ENCODE measurements around the gene EFCAB6.

EFCAB6 gene

DNA sequence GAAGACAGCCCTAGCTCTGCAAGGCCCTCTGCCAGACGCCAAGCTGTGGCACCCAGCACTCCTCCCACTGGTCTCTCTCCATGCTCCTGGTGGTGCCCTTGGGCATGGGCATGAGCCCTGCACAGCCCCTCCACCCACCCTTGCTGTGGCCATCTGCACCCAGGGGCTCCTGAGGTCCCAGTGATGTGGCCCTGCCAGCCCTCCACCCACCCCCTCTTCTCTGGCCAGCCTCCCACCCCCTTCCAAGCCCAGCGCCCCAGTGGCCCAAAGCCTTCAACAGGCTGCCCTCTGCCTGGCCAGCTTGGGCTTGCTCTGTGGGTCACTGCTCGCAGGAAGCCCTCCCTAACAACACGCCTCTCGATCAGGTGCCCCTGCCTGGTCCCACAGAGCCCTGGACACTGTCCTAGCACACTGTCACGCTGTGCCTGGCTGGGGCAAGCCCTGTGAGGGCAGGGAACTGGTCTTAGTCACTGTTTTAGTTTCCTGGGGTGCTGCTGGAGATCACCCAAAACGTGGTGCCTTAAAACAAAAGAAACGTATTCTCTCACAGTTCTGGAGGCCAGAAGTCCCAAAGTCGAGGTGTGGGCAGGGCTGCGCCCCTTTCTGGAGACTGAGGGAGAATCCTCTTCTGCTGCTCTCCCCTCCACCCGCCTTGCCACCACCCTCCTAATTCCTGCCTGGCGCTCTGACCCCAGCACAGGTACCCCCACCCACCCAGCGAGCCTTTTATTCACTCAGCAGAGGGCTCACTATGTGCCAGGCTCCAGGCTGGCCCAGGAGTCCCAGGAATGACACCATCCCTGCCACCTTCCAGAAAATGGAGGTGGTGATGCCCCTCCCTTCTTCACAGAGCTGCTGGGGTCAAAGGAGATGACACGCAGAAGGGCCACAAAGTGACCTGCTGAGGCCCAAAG lies 35.5 kb upstream of the EFCAB6 start:
- no peak for DNase-seq (ENCODE audit: low spot score)
- TF ChIP-seq, protein P1, sequence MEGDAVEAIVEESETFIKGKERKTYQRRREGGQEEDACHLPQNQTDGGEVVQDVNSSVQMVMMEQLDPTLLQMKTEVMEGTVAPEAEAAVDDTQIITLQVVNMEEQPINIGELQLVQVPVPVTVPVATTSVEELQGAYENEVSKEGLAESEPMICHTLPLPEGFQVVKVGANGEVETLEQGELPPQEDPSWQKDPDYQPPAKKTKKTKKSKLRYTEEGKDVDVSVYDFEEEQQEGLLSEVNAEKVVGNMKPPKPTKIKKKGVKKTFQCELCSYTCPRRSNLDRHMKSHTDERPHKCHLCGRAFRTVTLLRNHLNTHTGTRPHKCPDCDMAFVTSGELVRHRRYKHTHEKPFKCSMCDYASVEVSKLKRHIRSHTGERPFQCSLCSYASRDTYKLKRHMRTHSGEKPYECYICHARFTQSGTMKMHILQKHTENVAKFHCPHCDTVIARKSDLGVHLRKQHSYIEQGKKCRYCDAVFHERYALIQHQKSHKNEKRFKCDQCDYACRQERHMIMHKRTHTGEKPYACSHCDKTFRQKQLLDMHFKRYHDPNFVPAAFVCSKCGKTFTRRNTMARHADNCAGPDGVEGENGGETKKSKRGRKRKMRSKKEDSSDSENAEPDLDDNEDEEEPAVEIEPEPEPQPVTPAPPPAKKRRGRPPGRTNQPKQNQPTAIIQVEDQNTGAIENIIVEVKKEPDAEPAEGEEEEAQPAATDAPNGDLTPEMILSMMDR (IDR thresholded peaks at IDR 0.05; ENCODE audit: extremely low read depth, missing control alignments): no peak

DNA sequence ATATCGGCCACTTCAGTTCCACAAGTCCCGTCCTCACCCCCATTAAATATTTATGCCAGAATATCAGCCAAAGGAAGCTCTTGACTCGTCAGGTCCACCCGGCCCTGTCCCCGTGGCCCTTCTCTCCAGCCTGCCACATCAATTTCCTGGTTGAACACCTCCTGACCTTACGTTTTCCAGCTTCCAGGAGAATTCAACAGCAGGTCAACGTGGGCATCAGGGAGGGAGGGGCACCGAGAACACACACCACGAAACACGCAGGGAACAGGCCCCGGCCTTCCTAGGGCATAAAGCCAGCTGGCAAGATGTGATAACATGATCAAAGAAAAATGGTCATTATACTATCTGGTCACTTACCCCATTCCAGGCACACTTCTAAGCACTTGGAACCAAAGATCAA lies 34.9 kb upstream of the EFCAB6 start:
- TF ChIP-seq, protein P1 (IDR thresholded peaks at IDR 0.05; ENCODE audit: extremely low read depth, missing control alignments): no peak
- no peak for DNase-seq (ENCODE audit: low spot score)

DNA sequence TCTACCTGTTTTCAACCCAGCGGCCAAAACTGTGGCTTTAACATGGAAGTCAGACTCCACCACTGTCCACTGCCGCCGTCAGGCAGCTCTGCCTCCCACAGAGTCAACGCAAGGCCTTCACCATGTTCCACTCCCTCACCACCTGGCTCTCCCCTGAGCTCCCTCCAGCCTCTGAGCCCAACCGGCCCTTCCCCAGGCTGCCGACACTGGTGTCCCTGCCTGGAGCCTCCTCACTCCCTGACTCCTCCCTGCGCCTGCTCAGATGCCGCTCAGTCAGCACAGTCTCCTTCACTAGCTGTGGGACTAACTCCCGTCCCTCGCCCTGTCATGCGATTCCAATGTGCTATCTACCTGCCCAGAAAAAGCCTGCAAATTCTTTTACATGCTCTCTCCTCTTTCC lies 33.9 kb upstream of the EFCAB6 start:
- TF ChIP-seq, protein P1 (IDR thresholded peaks at IDR 0.05; ENCODE audit: extremely low read depth, missing control alignments): no peak
- DNase-seq (ENCODE audit: low spot score): no peak

DNA sequence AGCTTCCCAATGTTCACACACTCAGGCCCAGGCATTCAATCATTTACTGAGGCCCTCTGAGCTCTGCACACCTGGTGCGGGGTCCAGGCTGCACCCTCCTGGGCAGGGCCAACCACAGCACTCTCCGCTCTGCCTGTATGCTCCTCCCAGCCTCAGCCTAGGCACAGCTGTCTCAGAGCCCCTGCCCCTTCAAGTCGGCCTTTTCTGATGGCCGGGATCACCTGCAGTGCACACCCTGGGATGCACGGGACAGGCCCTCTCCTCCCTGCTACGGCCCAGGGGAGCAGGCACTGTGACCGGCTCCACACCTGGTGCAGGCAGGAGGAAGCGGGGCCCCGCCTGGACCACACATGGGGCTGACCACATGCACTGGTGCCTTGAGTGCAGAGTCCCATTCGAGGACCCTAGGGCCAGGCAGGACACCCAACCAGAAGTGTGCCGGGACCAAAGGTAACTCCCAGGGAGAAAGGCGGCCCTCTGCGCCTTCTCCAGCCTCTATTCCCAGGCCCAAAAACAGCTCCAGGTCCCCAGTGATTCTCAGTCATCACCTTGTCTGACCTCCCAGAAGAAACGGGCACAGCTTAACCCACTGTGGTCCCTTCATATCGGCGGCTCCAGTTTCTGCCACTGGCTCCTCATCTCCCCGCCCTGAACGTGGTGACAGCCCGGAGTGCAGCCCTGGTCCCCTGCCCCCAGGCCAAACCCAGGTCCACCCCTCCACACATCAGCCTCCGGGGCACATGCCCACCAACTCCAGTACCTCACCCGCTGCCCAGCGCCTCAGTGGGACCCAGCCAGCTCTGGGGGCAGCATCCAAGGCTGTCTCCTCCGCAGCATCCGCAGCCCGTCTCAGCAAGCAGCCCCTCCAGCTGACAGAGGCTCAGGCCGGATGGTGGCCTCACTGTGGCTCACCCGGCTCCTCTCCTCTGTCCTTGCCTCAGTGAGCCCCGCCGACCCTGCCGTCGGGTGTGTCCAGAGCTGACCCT lies 32.7 kb upstream of the EFCAB6 start:
- TF ChIP-seq, protein P1 (IDR thresholded peaks at IDR 0.05; ENCODE audit: extremely low read depth, missing control alignments): no peak
- DNase-seq (ENCODE audit: low spot score): no peak

DNA sequence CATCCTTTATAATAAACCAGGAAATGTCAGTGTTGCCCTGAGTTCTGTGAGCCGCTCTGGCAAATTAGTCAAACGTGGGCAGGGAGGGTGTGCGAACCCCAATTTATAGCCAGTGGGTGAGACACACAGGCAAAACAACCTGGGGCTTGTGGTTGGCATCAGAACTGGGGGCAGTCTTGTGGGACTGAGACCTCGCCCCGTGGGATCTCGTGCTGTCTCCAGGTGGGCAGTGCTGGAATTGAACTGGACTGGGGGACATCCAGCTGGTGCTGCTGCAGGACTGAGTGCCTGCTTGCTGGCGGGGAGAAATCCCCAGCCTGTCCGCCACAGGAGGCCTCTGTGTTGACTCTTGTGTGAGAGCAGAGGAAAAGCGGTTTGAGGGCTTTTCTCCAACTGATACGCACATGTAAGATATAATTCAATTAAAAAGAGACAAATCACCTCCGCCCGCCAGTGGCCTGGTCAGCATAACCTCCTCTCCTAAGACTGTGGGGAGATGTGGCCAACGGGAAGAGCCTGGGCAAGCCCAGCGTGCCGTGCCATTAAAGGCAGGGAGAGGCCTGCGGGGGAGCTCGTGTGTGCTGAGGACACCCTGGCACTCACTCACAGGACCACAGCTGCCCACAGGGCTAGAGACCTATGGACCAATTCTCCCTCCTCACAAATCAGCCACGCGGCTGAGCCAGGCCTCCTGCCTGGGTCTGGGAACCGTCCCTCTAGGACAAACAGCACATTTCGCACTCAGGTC lies 31.9 kb upstream of the EFCAB6 start:
- no peak for DNase-seq (ENCODE audit: low spot score)

DNA sequence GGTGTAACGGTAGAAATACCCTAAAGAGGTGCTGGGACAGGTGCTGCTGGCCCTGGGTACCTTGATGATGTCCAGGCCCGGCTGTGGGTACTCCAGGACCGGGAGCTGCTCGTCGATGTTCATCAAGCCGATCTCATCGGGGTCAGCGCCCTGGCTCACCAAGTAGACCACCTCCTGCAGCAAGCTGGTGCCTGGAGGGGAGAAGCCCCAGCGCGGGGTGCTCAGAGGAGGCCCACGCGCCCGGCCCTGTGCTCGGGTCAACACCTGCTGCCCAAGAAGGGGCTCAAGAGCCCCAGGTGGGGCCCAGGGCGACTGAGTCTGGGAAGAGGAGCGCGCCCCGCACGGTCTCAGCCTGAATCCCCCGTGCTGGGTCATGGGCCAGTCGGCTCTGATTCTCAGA lies 29.6 kb upstream of the EFCAB6 start:
- no peak for DNase-seq (ENCODE audit: low spot score)
- TF ChIP-seq, protein P1 (IDR thresholded peaks at IDR 0.05; ENCODE audit: extremely low read depth, missing control alignments): no peak

More for the DNA sequence above, 31.9 kb upstream of the EFCAB6 start:
- TF ChIP-seq, protein P1 (IDR thresholded peaks at IDR 0.05; ENCODE audit: extremely low read depth, missing control alignments): no peak

All from GM20000 (cell line).